ENCODE data around the gene NLRP5.

DNA sequence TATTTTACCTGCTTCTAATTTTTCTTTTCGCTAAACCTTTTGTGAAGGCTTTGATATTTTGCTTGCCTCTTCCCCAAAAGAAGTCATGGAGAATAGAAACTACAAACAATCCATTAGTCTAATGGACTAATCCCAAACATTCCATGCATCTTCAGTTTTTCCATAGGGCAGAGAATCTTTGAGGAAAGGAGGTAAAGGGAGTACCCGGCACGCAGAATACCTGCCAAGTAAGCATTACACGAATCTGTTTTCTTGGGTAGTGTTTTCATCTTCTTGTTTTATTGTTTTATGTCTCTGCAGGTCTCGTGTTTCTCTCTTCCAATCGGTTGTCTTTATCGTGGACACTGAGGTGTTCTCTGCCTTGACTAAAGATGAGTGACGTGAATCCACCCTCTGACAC lies 39.0 kb upstream of the NLRP5 start, which contains the start of gene NLRP8:
- TF ChIP-seq POLR2AphosphoS5 (IDR thresholded peaks at IDR 0.05) (no peak), POLR2A (IDR thresholded peaks at IDR 0.05) (no peak), EP300 (IDR thresholded peaks at IDR 0.05) (no peak)
- TF ChIP-seq, protein P1, sequence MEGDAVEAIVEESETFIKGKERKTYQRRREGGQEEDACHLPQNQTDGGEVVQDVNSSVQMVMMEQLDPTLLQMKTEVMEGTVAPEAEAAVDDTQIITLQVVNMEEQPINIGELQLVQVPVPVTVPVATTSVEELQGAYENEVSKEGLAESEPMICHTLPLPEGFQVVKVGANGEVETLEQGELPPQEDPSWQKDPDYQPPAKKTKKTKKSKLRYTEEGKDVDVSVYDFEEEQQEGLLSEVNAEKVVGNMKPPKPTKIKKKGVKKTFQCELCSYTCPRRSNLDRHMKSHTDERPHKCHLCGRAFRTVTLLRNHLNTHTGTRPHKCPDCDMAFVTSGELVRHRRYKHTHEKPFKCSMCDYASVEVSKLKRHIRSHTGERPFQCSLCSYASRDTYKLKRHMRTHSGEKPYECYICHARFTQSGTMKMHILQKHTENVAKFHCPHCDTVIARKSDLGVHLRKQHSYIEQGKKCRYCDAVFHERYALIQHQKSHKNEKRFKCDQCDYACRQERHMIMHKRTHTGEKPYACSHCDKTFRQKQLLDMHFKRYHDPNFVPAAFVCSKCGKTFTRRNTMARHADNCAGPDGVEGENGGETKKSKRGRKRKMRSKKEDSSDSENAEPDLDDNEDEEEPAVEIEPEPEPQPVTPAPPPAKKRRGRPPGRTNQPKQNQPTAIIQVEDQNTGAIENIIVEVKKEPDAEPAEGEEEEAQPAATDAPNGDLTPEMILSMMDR (IDR thresholded peaks at IDR 0.05) = no peak
